Psoas muscle (tissue), 8 donors: ENCODE results near the gene WDR7. TPM values are rescaled to one million over a fixed set of nuclear protein-coding genes. Genes with fewer than 3 reads are reported as not detected.

Experiments
- ATAC-seq, 4 donors: fragments of 200-7000 bp; cut with Tn5 transposase; one replicate each; pipeline ENCODE4 v1.9.1; 2020; ENCODE audit warnings: moderate library complexity in 3 of 4, mild to moderate bottlenecking in 2 of 4
- DNase-seq, 2 donors: peaks; one replicate each; pipeline ENCODE4 v3.0.0-alpha.2; 2020
- H3K27ac ChIP-seq: fragments of 200-600 bp; one replicate; pipeline ENCODE4 v1.8.0; 2022
- H3K27me3 ChIP-seq, 3 donors: fragments of 200-600 bp in 1 of 3; one replicate each; pipeline versions ENCODE4 v1.6.1 to v1.8.0; 2013 to 2022; ENCODE audit warnings: low read length in 2 of 3, mild to moderate bottlenecking in 2 of 3, moderate library complexity in 1 of 3; ENCODE audit not compliant: insufficient read depth in 3 of 3
- H3K36me3 ChIP-seq, 2 donors: fragments of 200-600 bp in 1 of 2; one replicate each; pipeline versions ENCODE4 v1.6.1 to v1.8.0; 2013 to 2022; ENCODE audit warnings: low read depth in 1 of 2, mild to moderate bottlenecking in 1 of 2, moderate library complexity in 1 of 2; ENCODE audit not compliant: insufficient read depth in 1 of 2
- H3K4me1 ChIP-seq: fragments of 200-600 bp; one replicate; pipeline ENCODE4 v1.8.0; 2022
- H3K4me3 ChIP-seq: fragments of 200-600 bp; one replicate; pipeline ENCODE4 v1.8.0; 2022; ENCODE audit warnings: mild to moderate bottlenecking
- H3K9me3 ChIP-seq: fragments of 200-600 bp; one replicate; pipeline ENCODE4 v1.8.0; 2022
- WGBS, 3 donors: extraction: QIAGEN DNeasy Blood & Tissue Kit; methylation state at CpG; one replicate each; pipeline versions ENCODE4 v1.1.6 to v1.1.7; 2013; 5-methylcytosine and 5-hydroxymethylcytosine counted together
- intact Hi-C, 2 donors: fragments of 100-400 bp; cut with DNase I; formaldehyde crosslinking; loops; one replicate each; pipeline versions ENCODE4 v1.11.0 to v1.14.2; 2022
- polyA plus RNA-seq, 3 donors: library from polyadenylated mRNA; stranded (reverse); fragments of 200-250 nt; gene quantifications; one replicate each; pipeline ENCODE4 v1.2.3, GENCODE V29; 2013
- total RNA-seq, 4 donors: library from RNA; stranded (reverse); fragmentation: NEBNext Ultra II Directional in 2 of 4; extraction: Animal tissue kit (Norgen Biotek cat#: 25700) in 2 of 4; gene quantifications; one replicate each; pipeline versions ENCODE4 v1.2.1 to v1.2.4, GENCODE V29; 2021 to 2023
- TF ChIP-seq, protein P1 (sequence below): fragments of 200-600 bp; IDR thresholded peaks from one replicate; pipeline ENCODE4 v1.8.0; 2022; ENCODE audit warnings: antibody characterized with exemption
- donor health status: healthy with polysubstance abuse.
- donor health status: DM: no; HTN: no; CAD: no; lungs with moderate emphysema.
- donor health status: Bipolar disorder and iron deficiency.
- donor health status: healthy.
- donor health status: DM: yes; HTN: yes; CAD: no.
- donor health status: DM: no; HTN: no; CAD: no.
- donor health status: DM: no; HTN: no; CAD: no.
- donor health status: DM: yes; HTN: yes; CAD: no.

The WDR7 gene
- total and polyA plus RNA-seq, 7 donors, result 2.6 to 24.4 (median 15.5) TPM

DNA sequence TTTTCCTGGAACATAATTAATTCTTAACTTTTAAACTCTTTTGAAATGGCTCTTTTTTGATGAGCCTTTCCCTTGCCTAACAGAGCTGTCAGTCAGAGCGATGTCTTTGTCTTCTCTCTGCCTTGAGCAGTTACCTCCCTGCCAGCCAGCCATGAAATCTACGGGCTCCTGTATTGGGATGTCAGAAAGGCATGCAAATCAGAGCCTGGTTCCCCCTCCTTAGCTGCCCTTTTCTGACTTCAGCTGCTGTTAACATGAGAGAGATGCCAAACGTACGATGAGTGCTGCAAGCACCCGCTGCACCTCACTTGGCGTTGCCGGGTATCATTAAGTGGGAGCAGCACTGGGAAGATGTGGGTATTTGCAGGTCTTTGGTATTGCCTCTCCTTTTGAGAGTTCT lies 364.3 kb downstream of the WDR7 start:
- Histone ChIP-seq H3K9me3 (no peaks in the 10 kb centered on the region), H3K36me3 (peaks cover 0 to 1% of the 10 kb centered on the region in 2 donors), H3K27ac (no peak overlapping the region), H3K4me1 (no peaks in the 10 kb centered on the region), H3K27me3 (no peaks in the 10 kb centered on the region), H3K4me3 (no peak overlapping the region)
- TF ChIP-seq, protein P1, sequence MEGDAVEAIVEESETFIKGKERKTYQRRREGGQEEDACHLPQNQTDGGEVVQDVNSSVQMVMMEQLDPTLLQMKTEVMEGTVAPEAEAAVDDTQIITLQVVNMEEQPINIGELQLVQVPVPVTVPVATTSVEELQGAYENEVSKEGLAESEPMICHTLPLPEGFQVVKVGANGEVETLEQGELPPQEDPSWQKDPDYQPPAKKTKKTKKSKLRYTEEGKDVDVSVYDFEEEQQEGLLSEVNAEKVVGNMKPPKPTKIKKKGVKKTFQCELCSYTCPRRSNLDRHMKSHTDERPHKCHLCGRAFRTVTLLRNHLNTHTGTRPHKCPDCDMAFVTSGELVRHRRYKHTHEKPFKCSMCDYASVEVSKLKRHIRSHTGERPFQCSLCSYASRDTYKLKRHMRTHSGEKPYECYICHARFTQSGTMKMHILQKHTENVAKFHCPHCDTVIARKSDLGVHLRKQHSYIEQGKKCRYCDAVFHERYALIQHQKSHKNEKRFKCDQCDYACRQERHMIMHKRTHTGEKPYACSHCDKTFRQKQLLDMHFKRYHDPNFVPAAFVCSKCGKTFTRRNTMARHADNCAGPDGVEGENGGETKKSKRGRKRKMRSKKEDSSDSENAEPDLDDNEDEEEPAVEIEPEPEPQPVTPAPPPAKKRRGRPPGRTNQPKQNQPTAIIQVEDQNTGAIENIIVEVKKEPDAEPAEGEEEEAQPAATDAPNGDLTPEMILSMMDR, result no peak
- intact Hi-C loops, result no loop called here
- no peak for DNase-seq
- ATAC-seq, result no peak
- WGBS, 3 donors, result 78 to 96% (median 80%) methylated on average over 7 of the region's 7 CpGs

DNA sequence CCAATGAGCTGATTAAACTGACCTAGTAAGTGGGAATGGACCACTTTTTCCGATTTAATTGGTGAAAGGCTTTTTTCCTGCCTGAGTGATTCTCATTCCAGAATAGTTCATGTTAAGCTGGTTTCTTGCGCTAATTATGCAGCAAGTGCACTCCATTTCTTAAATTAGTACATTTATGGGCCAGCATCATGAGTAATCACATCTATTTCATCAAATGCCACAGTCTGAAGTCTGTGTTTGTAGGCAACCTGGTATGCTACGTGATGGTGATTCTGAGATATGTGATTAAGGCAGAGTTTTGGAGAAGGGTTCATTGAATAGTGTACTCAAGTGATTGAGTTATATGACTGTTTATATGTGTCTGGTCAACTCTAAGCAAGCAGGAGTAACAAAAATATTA lies 367.7 kb downstream of the WDR7 start:
- intact Hi-C loops, result no loop called here
- H3K27me3 ChIP-seq, result no peaks in the 10 kb centered on the region
- TF ChIP-seq, protein P1, result no peak
- H3K27ac ChIP-seq, result no peak overlapping the region
- DNase-seq (no peak), ATAC-seq (no peak)
- H3K4me3 ChIP-seq, result no peak overlapping the region
- 81 to 99% (median 99%) methylated on average over 3 of the region's 3 CpGs for WGBS, 3 donors
- H3K36me3 ChIP-seq, result peaks cover 0 to 5% of the 10 kb centered on the region in 2 donors
- H3K4me1 ChIP-seq, result no peaks in the 10 kb centered on the region
- no peaks in the 10 kb centered on the region for H3K9me3 ChIP-seq

DNA sequence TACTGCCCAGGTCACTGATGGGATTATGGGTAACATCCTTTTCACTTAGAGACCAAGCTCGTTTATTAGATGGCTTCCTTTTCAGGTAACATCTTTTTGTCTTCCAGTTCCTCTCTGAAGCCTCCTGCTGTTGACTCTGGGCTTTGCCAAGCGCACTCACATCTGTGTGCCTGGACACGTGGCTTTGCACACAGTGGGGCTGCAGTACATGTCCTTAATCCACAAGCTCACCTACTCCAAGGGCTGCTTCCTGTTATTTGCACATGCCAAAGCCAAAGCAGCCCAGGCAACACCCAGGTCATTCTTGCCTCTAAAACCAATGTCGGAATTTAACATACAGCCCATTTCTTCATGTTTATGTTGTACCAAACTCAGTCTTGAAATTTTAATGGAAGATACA lies 371.6 kb downstream of the WDR7 start:
- H3K36me3 ChIP-seq, result peaks cover 0 to 15% of the 10 kb centered on the region in 2 donors
- 75 to 90% (median 85%) methylated on average over 4 of the region's 4 CpGs for WGBS, 3 donors

DNA sequence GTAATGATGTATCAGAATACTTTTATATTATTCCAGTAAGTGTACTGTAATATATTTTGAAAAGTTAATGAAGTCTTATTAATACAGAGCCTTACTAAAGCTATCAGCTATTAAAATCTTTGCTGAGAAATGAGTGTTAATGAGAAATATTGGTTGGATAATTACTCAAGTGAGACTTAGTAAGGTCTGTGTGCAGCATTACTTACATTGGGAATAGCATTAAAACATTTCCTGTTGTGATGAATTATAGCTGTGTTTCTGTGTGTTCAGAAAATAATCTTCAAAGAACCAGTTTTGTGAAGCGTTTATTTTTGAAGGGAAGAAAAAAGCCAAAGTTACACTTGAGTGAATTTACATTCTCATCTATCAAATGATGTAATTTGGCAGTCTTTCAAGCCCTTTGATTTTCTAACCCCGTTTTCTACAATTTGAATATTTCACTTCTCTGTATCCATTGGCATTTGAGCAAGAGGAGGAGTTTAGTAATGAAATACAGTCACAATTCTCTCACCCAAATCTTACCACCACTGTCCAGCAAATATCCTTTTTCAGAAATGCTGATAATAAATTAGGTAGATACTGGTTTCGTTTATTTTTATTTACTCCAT lies 372.2 kb downstream of the WDR7 start:
- intact Hi-C loops, result no loop called here
- Histone ChIP-seq H3K36me3 (peaks cover 0 to 19% of the 10 kb centered on the region in 2 donors), H3K9me3 (no peaks in the 10 kb centered on the region), H3K27ac (no peak overlapping the region), H3K4me3 (no peak overlapping the region), H3K4me1 (no peaks in the 10 kb centered on the region), H3K27me3 (no peaks in the 10 kb centered on the region)
- TF ChIP-seq, protein P1, result no peak
- ATAC-seq (no peak), DNase-seq (no peak)
- 38 to 48% (median 45%) methylated on average over 3 of the region's 3 CpGs for WGBS, 3 donors

More for the DNA sequence above, 371.6 kb downstream of the WDR7 start:
- Histone ChIP-seq H3K27ac (no peak overlapping the region), H3K4me1 (no peaks in the 10 kb centered on the region), H3K9me3 (no peaks in the 10 kb centered on the region), H3K4me3 (no peak overlapping the region), H3K27me3 (no peaks in the 10 kb centered on the region)
- intact Hi-C loops, result no loop called here
- no peak for DNase-seq
- no peak for ATAC-seq
- TF ChIP-seq, protein P1, result no peak

DNA sequence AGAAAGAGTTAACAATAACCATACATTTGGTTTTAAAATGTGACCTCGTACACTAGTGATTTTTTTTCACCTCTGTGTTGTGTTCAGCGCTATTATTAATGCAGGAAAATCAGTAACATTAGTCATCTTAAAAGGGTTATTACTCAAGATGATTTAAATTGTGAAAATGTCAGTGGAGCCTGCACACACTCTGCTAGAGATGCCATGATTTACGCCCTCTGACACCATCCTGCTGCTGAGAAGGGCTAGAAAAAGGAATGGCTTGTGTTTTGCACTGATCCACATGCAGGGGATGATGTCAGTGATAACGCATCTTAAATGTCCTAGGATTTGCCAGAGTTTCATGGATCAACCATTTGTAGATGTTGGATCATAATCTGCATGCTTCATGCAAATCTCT lies 374.4 kb downstream of the WDR7 start:
- H3K4me3 ChIP-seq, result no peak overlapping the region
- peaks cover 0 to 30% of the 10 kb centered on the region in 2 donors for H3K36me3 ChIP-seq
- DNase-seq (no peak), ATAC-seq (no peak)
- H3K9me3 ChIP-seq, result no peaks in the 10 kb centered on the region
- H3K27me3 ChIP-seq, result no peaks in the 10 kb centered on the region
- 84 to 91% (median 87%) methylated on average over 4 of the region's 4 CpGs for WGBS, 3 donors
- intact Hi-C loops, result no loop called here
- TF ChIP-seq, protein P1, result no peak
- H3K4me1 ChIP-seq, result no peaks in the 10 kb centered on the region
- no peak overlapping the region for H3K27ac ChIP-seq
